ENCODE data around the gene HS3ST3B1.

DNA sequence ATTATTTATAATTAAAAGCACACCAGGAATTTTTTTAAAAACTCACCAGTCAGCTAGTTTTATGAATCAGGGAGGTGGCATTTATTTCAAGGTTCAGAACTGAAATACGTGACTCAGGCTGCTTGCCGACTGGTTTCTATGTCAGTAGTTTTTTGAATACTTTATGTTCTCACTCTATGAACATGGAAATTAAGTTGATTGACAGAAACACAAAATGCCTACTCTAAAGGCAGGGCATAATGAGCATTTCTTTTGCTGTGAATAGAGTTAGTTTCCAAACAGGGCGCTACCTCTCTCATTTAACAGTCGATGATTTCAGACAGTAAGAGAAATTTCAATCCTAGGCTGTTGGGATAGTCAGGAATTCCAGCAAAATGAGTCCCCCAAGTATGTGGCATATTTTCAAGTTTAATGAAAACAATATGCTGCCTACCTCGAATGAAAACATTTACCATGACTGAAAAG, 6.7 kb downstream of the HS3ST3B1 start:
- TF ChIP-seq POLR2A (IDR thresholded peaks at IDR 0.05) (no peak), CTCF (IDR thresholded peaks at IDR 0.05) (no peak)
